ENCODE data around the gene ITFG2. TPM values are rescaled to one million over a fixed set of nuclear protein-coding genes. Genes with fewer than 3 reads are reported as not detected.

Gene ITFG2
- total RNA-seq, 3 donors from 2014 or later: 22.2 to 48.9 (median 35.1) TPM

DNA sequence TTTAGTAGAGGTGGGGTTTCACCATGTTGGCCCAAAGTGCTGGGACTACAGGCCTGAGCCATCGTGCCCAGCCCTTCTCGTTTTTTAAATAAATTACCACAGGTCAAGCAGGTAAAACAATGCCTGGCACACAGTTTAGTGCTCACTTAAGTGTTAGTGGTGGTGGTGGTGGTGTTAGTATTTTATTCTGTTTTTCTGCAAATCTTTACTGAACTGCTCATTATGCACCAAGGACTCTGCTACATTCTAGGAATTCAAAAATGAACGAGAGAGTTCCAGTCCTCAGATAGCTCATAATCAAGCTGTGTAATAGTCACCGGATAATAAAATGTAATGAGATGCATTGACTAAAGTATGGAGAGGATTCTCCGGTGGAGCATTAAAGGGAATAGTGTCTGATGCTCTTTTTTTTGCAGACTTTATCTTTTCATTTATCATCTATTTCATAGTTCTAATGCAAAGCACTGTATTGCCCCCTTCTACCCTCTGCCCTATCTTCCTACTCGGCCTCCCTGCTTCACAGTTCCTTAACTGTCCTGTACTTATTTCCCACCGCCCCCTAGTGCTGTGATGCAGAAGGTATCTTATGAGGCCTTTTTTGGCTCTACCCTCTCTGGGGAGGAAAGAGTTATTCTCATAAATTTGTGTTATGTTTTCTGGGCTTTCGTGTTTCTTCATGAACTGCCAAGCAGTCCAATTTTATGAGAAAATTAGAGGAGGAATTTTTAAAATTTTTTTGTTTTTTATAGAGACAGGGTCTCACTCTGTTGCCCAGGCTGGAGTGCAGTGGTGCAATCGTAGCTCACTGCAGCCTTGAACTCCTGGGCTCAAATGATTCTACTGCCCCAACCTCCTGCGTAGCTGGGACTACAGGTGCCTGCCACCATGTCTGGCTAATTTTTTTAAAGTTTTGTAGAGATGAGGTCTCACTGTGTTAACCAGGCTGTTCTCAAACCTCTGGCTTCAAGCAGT, 1.0 kb downstream of the ITFG2 start:
- peak overlapping the region; percentile 89 to 90 for H3K27ac ChIP-seq
- TF ChIP-seq POLR2AphosphoS5 (IDR thresholded peaks at IDR 0.05): no peak
- TF ChIP-seq, protein P1, sequence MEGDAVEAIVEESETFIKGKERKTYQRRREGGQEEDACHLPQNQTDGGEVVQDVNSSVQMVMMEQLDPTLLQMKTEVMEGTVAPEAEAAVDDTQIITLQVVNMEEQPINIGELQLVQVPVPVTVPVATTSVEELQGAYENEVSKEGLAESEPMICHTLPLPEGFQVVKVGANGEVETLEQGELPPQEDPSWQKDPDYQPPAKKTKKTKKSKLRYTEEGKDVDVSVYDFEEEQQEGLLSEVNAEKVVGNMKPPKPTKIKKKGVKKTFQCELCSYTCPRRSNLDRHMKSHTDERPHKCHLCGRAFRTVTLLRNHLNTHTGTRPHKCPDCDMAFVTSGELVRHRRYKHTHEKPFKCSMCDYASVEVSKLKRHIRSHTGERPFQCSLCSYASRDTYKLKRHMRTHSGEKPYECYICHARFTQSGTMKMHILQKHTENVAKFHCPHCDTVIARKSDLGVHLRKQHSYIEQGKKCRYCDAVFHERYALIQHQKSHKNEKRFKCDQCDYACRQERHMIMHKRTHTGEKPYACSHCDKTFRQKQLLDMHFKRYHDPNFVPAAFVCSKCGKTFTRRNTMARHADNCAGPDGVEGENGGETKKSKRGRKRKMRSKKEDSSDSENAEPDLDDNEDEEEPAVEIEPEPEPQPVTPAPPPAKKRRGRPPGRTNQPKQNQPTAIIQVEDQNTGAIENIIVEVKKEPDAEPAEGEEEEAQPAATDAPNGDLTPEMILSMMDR (IDR thresholded peaks at IDR 0.05): peak; percentile 41 to 55 (median 44)
- peak overlapping the region; percentile 59 to 78 (median 77) for H3K4me3 ChIP-seq
- no peaks in the 10 kb centered on the region for H3K4me1 ChIP-seq
- no peaks in the 10 kb centered on the region for H3K9me3 ChIP-seq
- H3K27me3 ChIP-seq: no peaks in the 10 kb centered on the region
- H3K36me3 ChIP-seq: no peaks in the 10 kb centered on the region
- intact Hi-C loops (cut with DNase I; ENCODE audit: low total_unique reads): loop anchor here (5.0 kb wide), 1 partner anchor 64 kb away; the partner anchor contains the start of genes FOXM1 and RHNO1
- no peak for DNase-seq (ENCODE audit: low spot score in 2 of 2)

DNA sequence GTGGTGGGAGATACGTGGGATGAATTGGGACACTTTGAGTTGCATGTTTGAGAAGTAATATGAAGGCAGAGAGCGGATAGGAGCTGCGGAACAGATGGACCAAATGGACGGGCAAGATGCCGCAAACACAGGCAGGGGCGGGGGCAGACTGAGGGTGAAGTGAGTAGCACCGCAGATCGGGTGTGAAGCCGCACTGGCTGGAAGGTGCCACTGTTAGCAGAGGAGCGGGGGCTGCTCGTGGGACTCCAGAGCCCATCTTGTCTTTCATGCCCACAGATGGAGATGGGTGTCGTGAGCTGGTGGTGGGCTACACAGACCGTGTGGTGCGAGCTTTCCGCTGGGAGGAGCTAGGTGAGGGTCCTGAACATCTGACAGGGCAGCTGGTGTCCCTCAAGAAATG, 7.3 kb downstream of the ITFG2 start:
- no peaks in the 10 kb centered on the region for H3K9me3 ChIP-seq
- no peaks in the 10 kb centered on the region for H3K4me1 ChIP-seq
- intact Hi-C loops (cut with DNase I; ENCODE audit: low total_unique reads): no loop called here
- TF ChIP-seq POLR2AphosphoS5 (IDR thresholded peaks at IDR 0.05) (no peak), POLR2A (IDR thresholded peaks at IDR 0.05) (no peak)
- TF ChIP-seq, protein P1 (IDR thresholded peaks at IDR 0.05): no peak
- no peak overlapping the region for H3K27ac ChIP-seq
- H3K4me3 ChIP-seq: no peak overlapping the region
- peaks cover under 1% of the 10 kb centered on the region for H3K36me3 ChIP-seq
- no peaks in the 10 kb centered on the region for H3K27me3 ChIP-seq
- DNase-seq (ENCODE audit: low spot score in 2 of 2): no peak

DNA sequence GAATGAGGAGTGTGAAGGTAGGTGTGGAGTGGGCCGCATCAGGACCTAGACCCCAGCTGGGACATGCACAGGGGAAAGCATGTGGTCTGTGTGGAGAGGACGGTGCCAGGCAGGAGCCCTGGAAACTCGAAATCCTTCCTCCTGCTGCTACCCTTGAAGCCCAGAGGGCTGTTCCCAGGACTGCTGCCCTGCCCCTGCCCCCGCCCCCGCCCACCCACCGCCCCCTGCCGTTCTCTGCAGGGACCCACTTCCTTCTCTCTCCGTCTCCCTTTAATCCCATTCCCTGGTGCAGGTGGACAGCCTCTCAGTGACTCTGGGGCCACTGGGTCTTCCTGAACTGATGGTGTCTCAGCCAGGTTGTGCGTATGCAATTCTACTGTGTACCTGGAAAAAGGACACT, 8.0 kb downstream of the ITFG2 start:
- no peak overlapping the region for H3K27ac ChIP-seq
- peaks cover 6% of the 10 kb centered on the region for H3K36me3 ChIP-seq
- H3K4me3 ChIP-seq: no peak overlapping the region
- no peaks in the 10 kb centered on the region for H3K27me3 ChIP-seq
- DNase-seq (ENCODE audit: low spot score in 2 of 2): no peak
- no peaks in the 10 kb centered on the region for H3K9me3 ChIP-seq
- no peak for TF ChIP-seq POLR2AphosphoS5 (IDR thresholded peaks at IDR 0.05)
- TF ChIP-seq, protein P1 (IDR thresholded peaks at IDR 0.05): no peak
- TF ChIP-seq POLR2A (IDR thresholded peaks at IDR 0.05): no peak
- no peaks in the 10 kb centered on the region for H3K4me1 ChIP-seq
- intact Hi-C loops (cut with DNase I; ENCODE audit: low total_unique reads): no loop called here

DNA sequence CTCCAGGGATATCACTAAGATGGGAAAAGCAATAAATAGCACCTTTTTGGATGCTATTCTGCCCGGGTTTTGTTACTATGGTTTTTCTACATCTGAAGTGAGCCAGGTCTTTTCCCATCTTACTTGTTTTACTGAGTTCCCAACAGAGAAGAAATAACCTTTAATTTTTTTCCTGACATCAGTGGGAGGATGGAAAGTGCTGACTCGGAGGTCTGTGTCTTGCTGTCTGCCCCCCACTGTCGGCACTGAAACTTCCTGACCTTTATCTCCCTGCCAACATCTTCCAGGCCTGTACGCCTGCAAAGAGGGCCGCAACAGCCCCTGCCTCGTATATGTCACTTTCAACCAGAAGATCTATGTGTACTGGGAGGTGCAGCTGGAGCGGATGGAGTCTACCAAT, 11.0 kb downstream of the ITFG2 start:
- Histone ChIP-seq H3K36me3 (peaks cover 6% of the 10 kb centered on the region), H3K27ac (peak overlapping the region in 1 of 2 donors; percentile 25), H3K9me3 (no peaks in the 10 kb centered on the region), H3K27me3 (no peaks in the 10 kb centered on the region), H3K4me1 (no peaks in the 10 kb centered on the region), H3K4me3 (no peak overlapping the region)
- intact Hi-C loops (cut with DNase I; ENCODE audit: low total_unique reads): no loop called here
- TF ChIP-seq POLR2A (IDR thresholded peaks at IDR 0.05): no peak
- TF ChIP-seq POLR2AphosphoS5 (IDR thresholded peaks at IDR 0.05): no peak
- TF ChIP-seq, protein P1 (IDR thresholded peaks at IDR 0.05): no peak
- DNase-seq (ENCODE audit: low spot score in 2 of 2): no peak

DNA sequence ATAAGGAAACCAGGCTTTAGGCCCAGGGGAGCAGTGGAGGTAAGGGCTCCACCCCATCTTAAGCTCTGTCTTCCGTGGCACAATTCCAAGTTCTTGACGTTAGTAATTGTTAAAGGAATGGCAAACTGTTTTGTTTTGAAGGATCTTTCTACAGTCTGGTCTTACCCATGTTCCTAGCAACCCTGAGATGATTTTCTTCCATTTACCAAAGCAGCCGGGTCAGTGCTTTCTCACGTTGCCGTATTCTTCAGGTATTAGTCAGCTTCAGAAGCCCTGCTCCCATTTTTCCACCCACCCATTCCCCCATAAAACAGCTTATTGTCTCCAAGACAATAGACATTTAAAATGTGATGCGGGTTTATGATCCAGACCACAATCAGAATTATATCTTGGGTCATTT, 12.1 kb downstream of the ITFG2 start:
- no peak for DNase-seq (ENCODE audit: low spot score in 2 of 2)
- Histone ChIP-seq H3K27ac (no peak overlapping the region), H3K9me3 (no peaks in the 10 kb centered on the region)

More for the DNA sequence above, 12.1 kb downstream of the ITFG2 start:
- Histone ChIP-seq H3K27me3 (no peaks in the 10 kb centered on the region), H3K4me3 (no peak overlapping the region), H3K36me3 (peaks cover 6% of the 10 kb centered on the region), H3K4me1 (no peaks in the 10 kb centered on the region)
- TF ChIP-seq POLR2A (IDR thresholded peaks at IDR 0.05): no peak
- intact Hi-C loops (cut with DNase I; ENCODE audit: low total_unique reads): no loop called here

All from breast epithelium (tissue), 4 donors.